Neuronal stem cell (in vitro differentiated cells): ENCODE data around the gene C10orf95.

ENCODE experiments used
- DNase-seq: peaks from one replicate; pipeline ENCODE4 v3.0.0-alpha.2; 2013; ENCODE audit warnings: low spot score
- H2AFZ ChIP-seq: one replicate; pipeline ENCODE4 v1.6.1; 2013; ENCODE audit warnings: mild to moderate bottlenecking, low read length, inconsistent platforms
- H2AK5ac ChIP-seq: 2 replicates; pipeline ENCODE4 v1.6.1; 2013; ENCODE audit warnings: low read depth, mild to moderate bottlenecking, inconsistent platforms, low read length, moderate library complexity, mixed read lengths
- H2BK120ac ChIP-seq: 2 replicates; pipeline ENCODE4 v1.6.1; 2013; ENCODE audit warnings: low read depth, mild to moderate bottlenecking, inconsistent platforms, low read length, moderate library complexity, mixed read lengths
- H2BK12ac ChIP-seq: one replicate; pipeline ENCODE4 v1.6.1; 2013; ENCODE audit warnings: low read length, inconsistent platforms
- H2BK15ac ChIP-seq: 2 replicates; pipeline ENCODE4 v1.6.1; 2013; ENCODE audit warnings: mild to moderate bottlenecking, low read length, inconsistent platforms, mixed read lengths
- H2BK5ac ChIP-seq: one replicate; pipeline ENCODE4 v1.6.1; 2013; ENCODE audit warnings: inconsistent platforms, mild to moderate bottlenecking, low read length, moderate library complexity
- H3K14ac ChIP-seq: one replicate; pipeline ENCODE4 v1.6.1; 2013; ENCODE audit warnings: low read length, inconsistent platforms
- H3K18ac ChIP-seq: 2 replicates; pipeline ENCODE4 v1.6.1; 2013; ENCODE audit warnings: low read length, inconsistent platforms
- H3K23ac ChIP-seq: 2 replicates; pipeline ENCODE4 v1.6.1; 2013; ENCODE audit warnings: low read depth, mild to moderate bottlenecking, mixed read lengths, low read length, inconsistent platforms; ENCODE audit not compliant: poor library complexity
- H3K27ac ChIP-seq: replicated peaks from 3 replicates; pipeline ENCODE4 v1.5.1; 2013; ENCODE audit warnings: low read length, inconsistent platforms
- H3K27me3 ChIP-seq, 3 experiments: 2 replicates each; pipeline ENCODE4 v1.6.1; 2013; ENCODE audit warnings: low read length in 3 of 3, mild to moderate bottlenecking in 2 of 3, inconsistent platforms in 1 of 3, low read depth in 1 of 3, mixed read lengths in 1 of 3, moderate library complexity in 1 of 3; ENCODE audit not compliant: control insufficient read depth in 3 of 3, insufficient read depth in 3 of 3
- H3K36me3 ChIP-seq, 2 donors: replicated peaks in 1 of 2; 2 replicates each; pipeline ENCODE4 v1.6.1; 2013; ENCODE audit warnings: low read length in 2 of 2; ENCODE audit not compliant: control insufficient read depth in 2 of 2, insufficient read depth in 2 of 2
- H3K4ac ChIP-seq: 2 replicates; pipeline ENCODE4 v1.6.1; 2013; ENCODE audit warnings: inconsistent platforms, mild to moderate bottlenecking, low read length, moderate library complexity
- H3K4me1 ChIP-seq, 2 donors: 1 replicate in 1 of 2; 2 replicates in 1 of 2; pipeline ENCODE4 v1.6.1; 2013; ENCODE audit warnings: low read length in 2 of 2, low read depth in 1 of 2; ENCODE audit not compliant: control insufficient read depth in 2 of 2, insufficient read depth in 1 of 2
- H3K4me2 ChIP-seq: one replicate; pipeline ENCODE4 v1.6.1; 2013; ENCODE audit warnings: mild to moderate bottlenecking, low read length, inconsistent platforms; ENCODE audit not compliant: insufficient read depth, poor library complexity, severe bottlenecking
- H3K4me3 ChIP-seq, 2 donors: 2 replicates each; pipeline ENCODE4 v1.5.1; 2013; ENCODE audit warnings: low read length in 2 of 2, mild to moderate bottlenecking in 2 of 2, inconsistent platforms in 1 of 2, moderate library complexity in 1 of 2
- H3K79me1 ChIP-seq: one replicate; pipeline ENCODE4 v1.6.1; 2013; ENCODE audit warnings: low read depth, mild to moderate bottlenecking, inconsistent platforms, low read length, moderate library complexity
- H3K9ac ChIP-seq: one replicate; pipeline ENCODE4 v1.6.1; 2013; ENCODE audit warnings: mild to moderate bottlenecking, low read depth, low read length, inconsistent platforms; ENCODE audit not compliant: poor library complexity
- H3K9me3 ChIP-seq, 2 donors: replicated peaks in 1 of 2; 2 replicates each; pipeline versions ENCODE3 to v1.6.1; 2013; ENCODE audit warnings: low read length in 2 of 2, mild to moderate bottlenecking in 2 of 2, inconsistent platforms in 1 of 2, low read depth in 1 of 2, mixed read lengths in 1 of 2, moderate library complexity in 1 of 2; ENCODE audit not compliant: control insufficient read depth in 2 of 2, insufficient read depth in 1 of 2
- H4K8ac ChIP-seq: one replicate; pipeline ENCODE4 v1.6.1; 2013; ENCODE audit warnings: low read depth, mild to moderate bottlenecking, inconsistent platforms, low read length, moderate library complexity
- H4K91ac ChIP-seq: one replicate; pipeline ENCODE4 v1.6.1; 2013; ENCODE audit warnings: low read length, low read depth, mild to moderate bottlenecking, inconsistent platforms; ENCODE audit not compliant: poor library complexity
- WGBS, 2 donors: extraction: QIAGEN DNeasy Blood & Tissue Kit; methylation state at CpG; one replicate each; pipeline ENCODE4 v1.1.7; 2013; ENCODE audit warnings: missing lambda C conversion rate in 2 of 2, mixed read lengths in 1 of 2; ENCODE audit not compliant: insufficient read length in 2 of 2, insufficient replicate concordance in 1 of 2; ENCODE audit errors: extremely low coverage in 2 of 2; 5-methylcytosine and 5-hydroxymethylcytosine counted together

Gene C10orf95

GRCh38 chr10:102424916-102425315, 26.4 kb downstream of the C10orf95 start:
- Histone ChIP-seq H3K27ac (no peak overlapping the region), H2BK12ac (no peak overlapping the region), H3K4me2 (no peak overlapping the region), H3K23ac (no peak overlapping the region), H3K79me1 (no peaks in the 10 kb centered on the region), H4K91ac (no peak overlapping the region), H2AFZ (no peak overlapping the region), H3K4me1 (peaks cover 14 to 16% of the 10 kb centered on the region in 2 donors), H4K8ac (no peak overlapping the region), H3K4me3 (no peak overlapping the region), H2BK15ac (no peak overlapping the region), H2AK5ac (no peak overlapping the region), H2BK120ac (no peak overlapping the region), H3K9ac (no peak overlapping the region), H3K4ac (no peak overlapping the region), H3K9me3 (no peaks in the 10 kb centered on the region), H3K36me3 (peaks cover 11 to 34% of the 10 kb centered on the region in 2 donors), H3K18ac (no peak overlapping the region), H3K14ac (no peak overlapping the region), H2BK5ac (no peak overlapping the region), H3K27me3 (peaks cover 0 to 12% (median 0%) of the 10 kb centered on the region in 3 experiments)
- WGBS, 2 donors = no CpG with 5 or more reads among the region's 6 CpGs
- DNase-seq = no peak

- Histone ChIP-seq H3K27ac (no peak overlapping the region), H4K91ac (no peak overlapping the region), H3K23ac (no peak overlapping the region), H3K4me1 (peaks cover 14 to 18% of the 10 kb centered on the region in 2 donors), H3K4me2 (no peak overlapping the region), H2BK120ac (no peak overlapping the region), H2BK12ac (no peak overlapping the region), H3K14ac (no peak overlapping the region), H2BK15ac (no peak overlapping the region), H3K36me3 (peaks cover 11 to 34% of the 10 kb centered on the region in 2 donors), H3K4me3 (no peak overlapping the region), H3K27me3 (peaks cover 0 to 12% (median 0%) of the 10 kb centered on the region in 3 experiments), H2AK5ac (no peak overlapping the region), H2AFZ (no peak overlapping the region), H3K18ac (no peak overlapping the region), H3K9ac (no peak overlapping the region), H3K4ac (no peak overlapping the region), H2BK5ac (no peak overlapping the region), H4K8ac (no peak overlapping the region), H3K79me1 (no peaks in the 10 kb centered on the region), H3K9me3 (no peaks in the 10 kb centered on the region)
- WGBS, 2 donors = no CpG with 5 or more reads among the region's 9 CpGs
- DNase-seq = no peak
These were observed 27.2 kb downstream of the C10orf95 start for GRCh38 chr10:102424145-102424544.

GRCh38 chr10:102423372-102423968, 27.9 kb downstream of the C10orf95 start:
- H2BK12ac ChIP-seq = no peak overlapping the region
- H3K79me1 ChIP-seq = no peaks in the 10 kb centered on the region
- no peak overlapping the region for H4K91ac ChIP-seq
- H3K4me2 ChIP-seq = no peak overlapping the region
- no peak overlapping the region for H4K8ac ChIP-seq
- H3K27me3 ChIP-seq = peaks cover 0 to 12% (median 0%) of the 10 kb centered on the region in 3 experiments
- H2AK5ac ChIP-seq = no peak overlapping the region
- H3K4me1 ChIP-seq = peaks cover 14 to 22% of the 10 kb centered on the region in 2 donors
- no peak overlapping the region for H2BK5ac ChIP-seq
- no peak overlapping the region for H3K4ac ChIP-seq
- no peak overlapping the region for H2BK120ac ChIP-seq
- H3K18ac ChIP-seq = no peak overlapping the region
- H3K9ac ChIP-seq = no peak overlapping the region
- H3K4me3 ChIP-seq = no peak overlapping the region
- H3K27ac ChIP-seq = no peak overlapping the region
- WGBS, 2 donors = no CpG with 5 or more reads among the region's 13 CpGs
- H3K9me3 ChIP-seq = no peaks in the 10 kb centered on the region
- H2AFZ ChIP-seq = no peak overlapping the region
- H2BK15ac ChIP-seq = no peak overlapping the region
- no peak overlapping the region for H3K23ac ChIP-seq
- no peak for DNase-seq
- H3K14ac ChIP-seq = no peak overlapping the region
- peaks cover 11 to 34% of the 10 kb centered on the region in 2 donors for H3K36me3 ChIP-seq

GRCh38 chr10:102422545-102423129, 28.7 kb downstream of the C10orf95 start:
- Histone ChIP-seq H3K79me1 (no peaks in the 10 kb centered on the region), H3K4ac (no peak overlapping the region), H3K23ac (peak overlapping the region; percentile 40), H3K27me3 (peaks cover 0 to 15% (median 0%) of the 10 kb centered on the region in 3 experiments), H2BK12ac (peak overlapping the region; percentile 59), H3K9ac (no peak overlapping the region), H3K4me3 (peak overlapping the region in 1 of 2 donors; percentile 0), H3K9me3 (no peaks in the 10 kb centered on the region), H3K14ac (no peak overlapping the region), H3K4me2 (no peak overlapping the region), H4K91ac (no peak overlapping the region), H2BK120ac (no peak overlapping the region), H3K27ac (no peak overlapping the region), H3K18ac (no peak overlapping the region), H4K8ac (no peak overlapping the region), H2AFZ (no peak overlapping the region), H3K4me1 (peaks cover 21 to 27% of the 10 kb centered on the region in 2 donors), H3K36me3 (peaks cover 11 to 34% of the 10 kb centered on the region in 2 donors), H2AK5ac (no peak overlapping the region), H2BK5ac (no peak overlapping the region), H2BK15ac (no peak overlapping the region)
- WGBS, 2 donors = no CpG with 5 or more reads among the region's 28 CpGs
- DNase-seq = no peak
